Liver (tissue), 9 donors: ENCODE measurements around the gene ATP1B1. TPM values are rescaled to one million over a fixed set of nuclear protein-coding genes. Genes with fewer than 3 reads are reported as not detected.

Experiments used
- DNase-seq: peaks from one replicate; pipeline ENCODE4 v3.0.0-alpha.2; 2017; ENCODE audit warnings: low spot score
- H3K27ac ChIP-seq, 2 donors: one replicate each; pipeline ENCODE4 v1.7.0; 2013; ENCODE audit warnings: inconsistent platforms in 2 of 2, low read length in 2 of 2, control low read depth in 1 of 2, low read depth in 1 of 2, mild to moderate bottlenecking in 1 of 2
- H3K27me3 ChIP-seq, 4 donors: one replicate each; pipeline versions ENCODE4 v1.6.1 to v1.7.0; 2013; ENCODE audit warnings: low read length in 3 of 4, inconsistent platforms in 1 of 4, mild to moderate bottlenecking in 1 of 4, moderate library complexity in 1 of 4; ENCODE audit not compliant: control insufficient read depth in 4 of 4, insufficient read depth in 4 of 4
- H3K36me3 ChIP-seq, 4 donors: one replicate each; pipeline versions ENCODE4 v1.6.1 to v1.7.0; 2013; ENCODE audit warnings: low read length in 3 of 4, mild to moderate bottlenecking in 3 of 4, low read depth in 1 of 4, moderate library complexity in 1 of 4; ENCODE audit not compliant: control insufficient read depth in 4 of 4, insufficient read depth in 3 of 4
- H3K4me1 ChIP-seq, 4 donors: one replicate each; pipeline versions ENCODE4 v1.6.1 to v1.7.0; 2013; ENCODE audit warnings: low read length in 3 of 4, mild to moderate bottlenecking in 3 of 4, moderate library complexity in 1 of 4; ENCODE audit not compliant: control insufficient read depth in 4 of 4, insufficient read depth in 4 of 4
- H3K4me3 ChIP-seq, 3 donors: one replicate each; pipeline versions ENCODE4 v1.6.1 to v1.7.0; 2013; ENCODE audit warnings: low read length in 3 of 3, control low read depth in 1 of 3, low read depth in 1 of 3, mild to moderate bottlenecking in 1 of 3
- H3K9ac ChIP-seq, 2 donors: one replicate each; pipeline ENCODE4 v1.7.0; 2013; ENCODE audit warnings: low read length in 2 of 2, mild to moderate bottlenecking in 2 of 2, moderate library complexity in 2 of 2, control low read depth in 1 of 2, low read depth in 1 of 2
- H3K9me3 ChIP-seq, 4 donors: one replicate each; pipeline versions ENCODE4 v1.6.1 to v1.7.0; 2013; ENCODE audit warnings: low read length in 3 of 4; ENCODE audit not compliant: control insufficient read depth in 4 of 4
- ATF3 ChIP-seq: IDR thresholded peaks from 2 replicates; pipeline ENCODE4 v1.6.1; 2016; ENCODE audit warnings: antibody characterized with exemption
- EGR1 ChIP-seq, 2 donors: IDR thresholded peaks; 2 replicates each; pipeline ENCODE4 v1.6.1; 2016 to 2018; ENCODE audit warnings: antibody characterized with exemption in 2 of 2, low read depth in 2 of 2
- FOXA1 ChIP-seq: IDR thresholded peaks from 2 replicates; pipeline ENCODE4 v1.6.1; 2016; ENCODE audit warnings: antibody characterized with exemption
- FOXA2 ChIP-seq: IDR thresholded peaks from 2 replicates; pipeline ENCODE4 v1.6.1; 2016; ENCODE audit warnings: antibody characterized with exemption
- GABPA ChIP-seq, 2 donors: IDR thresholded peaks in 1 of 2; conservative IDR thresholded peaks in 1 of 2; 2 replicates each; pipeline ENCODE4 v1.6.1; 2016; ENCODE audit warnings: antibody characterized with exemption in 2 of 2, mild to moderate bottlenecking in 1 of 2, moderate library complexity in 1 of 2
- HNF4A ChIP-seq, 2 donors: conservative IDR thresholded peaks; 2 replicates each; pipeline ENCODE4 v1.6.1; 2016; ENCODE audit warnings: antibody characterized with exemption in 2 of 2, mild to moderate bottlenecking in 2 of 2
- HNF4G ChIP-seq: IDR thresholded peaks from 2 replicates; pipeline ENCODE4 v1.6.1; 2016; ENCODE audit warnings: antibody characterized with exemption
- JUND ChIP-seq, 2 donors: IDR thresholded peaks; 2 replicates each; pipeline ENCODE4 v1.6.1; 2016; ENCODE audit warnings: antibody characterized with exemption in 2 of 2
- MAX ChIP-seq: IDR thresholded peaks from 2 replicates; pipeline ENCODE4 v1.6.1; 2016; ENCODE audit warnings: antibody characterized with exemption
- NR2F2 ChIP-seq: IDR thresholded peaks from 2 replicates; pipeline ENCODE4 v1.6.1; 2016; ENCODE audit warnings: antibody characterized with exemption
- RAD21 ChIP-seq, 2 donors: IDR thresholded peaks; 2 replicates each; pipeline ENCODE4 v1.6.1; 2016; ENCODE audit warnings: antibody characterized with exemption in 2 of 2, mild to moderate bottlenecking in 2 of 2
- REST ChIP-seq: IDR thresholded peaks from 2 replicates; pipeline ENCODE4 v1.6.1; 2016; ENCODE audit warnings: antibody characterized with exemption, mild to moderate bottlenecking
- RXRA ChIP-seq, 2 donors: IDR thresholded peaks; 2 replicates each; pipeline ENCODE4 v1.6.1; 2017 to 2018; ENCODE audit warnings: antibody characterized with exemption in 2 of 2, mild to moderate bottlenecking in 1 of 2
- SP1 ChIP-seq: IDR thresholded peaks from 2 replicates; pipeline ENCODE4 v1.6.1; 2018; ENCODE audit warnings: antibody characterized with exemption, mild to moderate bottlenecking
- TAF1 ChIP-seq: conservative IDR thresholded peaks from 2 replicates; pipeline ENCODE4 v1.6.1; 2016; ENCODE audit warnings: antibody characterized with exemption, mild to moderate bottlenecking
- YY1 ChIP-seq: IDR thresholded peaks from 2 replicates; pipeline ENCODE4 v1.6.1; 2016; ENCODE audit warnings: antibody characterized with exemption, mild to moderate bottlenecking
- ZBTB33 ChIP-seq: IDR thresholded peaks from 2 replicates; pipeline ENCODE4 v1.6.1; 2016; ENCODE audit warnings: antibody characterized with exemption
- WGBS: extraction: QIAGEN DNeasy Blood & Tissue Kit; methylation state at CpG from one replicate; pipeline ENCODE4 v1.1.7; 2013; 5-methylcytosine and 5-hydroxymethylcytosine counted together
- polyA plus RNA-seq, 2 donors: library from polyadenylated mRNA; stranded (reverse) in 1 of 2; unstranded in 1 of 2; fragments of 200-250 nt in 1 of 2; fragments of >200 nt in 1 of 2; fragmentation: Nextera tagmentation in 1 of 2; extraction: Ambion mirVana in 1 of 2; gene quantifications; one replicate each; pipeline versions ENCODE4 v1.2.1 to v1.2.3, GENCODE V29; 2013 to 2015
- total RNA-seq, 2 donors: library from RNA; depleted of rRNA; stranded (reverse); fragments of >200 nt; gene quantifications; one replicate each; pipeline ENCODE4 v1.2.3, GENCODE V29; 2014
- TF ChIP-seq, protein P1 (sequence below): fragments of 150-350 bp; IDR thresholded peaks from 2 replicates; pipeline ENCODE4 v1.5.1; 2017; ENCODE audit warnings: improper control_type of control experiment, low read depth, low read length; ENCODE audit not compliant: missing input control
- donor health status: healthy.
- donor health status: healthy.
- donor health status: healthy.
- donor health status: healthy.
- donor health status: healthy.

ATP1B1 gene
- total and polyA plus RNA-seq, 4 donors, result 36.1 to 57.0 (median 46.5) TPM

DNA sequence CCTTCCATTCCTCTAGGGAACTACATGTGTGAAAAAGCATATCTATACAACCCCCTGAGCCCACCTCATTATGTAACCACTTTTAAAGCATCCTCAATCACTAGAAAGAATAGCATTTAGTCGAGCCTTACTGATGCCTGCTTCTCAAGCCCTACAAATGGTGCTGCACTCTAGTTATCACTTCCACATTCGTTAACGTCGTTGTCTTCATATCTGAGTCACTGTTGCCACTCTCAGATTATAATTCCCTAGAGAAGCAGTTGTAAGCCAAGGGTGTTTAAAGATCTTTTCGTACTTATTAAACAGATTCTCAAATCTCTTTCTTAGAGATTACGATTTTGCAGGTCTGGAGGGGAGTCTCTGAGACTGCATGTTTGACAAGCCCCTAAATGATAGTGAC lies 16.5 kb downstream of the ATP1B1 start:
- DNase-seq, result no peak
- H3K27me3 ChIP-seq, result no peaks in the 10 kb centered on the region
- no peak overlapping the region for H3K27ac ChIP-seq
- no peak overlapping the region for H3K4me3 ChIP-seq
- TF ChIP-seq ATF3 (no peak), REST (no peak), SP1 (no peak), MAX (no peak), FOXA1 (no peak), HNF4A (conservative IDR thresholded peaks at IDR 0.05) (no peak), HNF4G (no peak), RAD21 (IDR thresholded peaks at IDR 0.05) (no peak), ZBTB33 (no peak), JUND (IDR thresholded peaks at IDR 0.05) (no peak), TAF1 (no peak), FOXA2 (no peak), EGR1 (IDR thresholded peaks at IDR 0.05; ENCODE audit: low read depth in 2 of 2) (no peak), RXRA (IDR thresholded peaks at IDR 0.05) (no peak), NR2F2 (no peak), GABPA (IDR thresholded peaks at IDR 0.05 in 1 of 2, conservative IDR thresholded peaks at IDR 0.05 in 1 of 2) (no peak), YY1 (no peak)
- TF ChIP-seq, protein P1, sequence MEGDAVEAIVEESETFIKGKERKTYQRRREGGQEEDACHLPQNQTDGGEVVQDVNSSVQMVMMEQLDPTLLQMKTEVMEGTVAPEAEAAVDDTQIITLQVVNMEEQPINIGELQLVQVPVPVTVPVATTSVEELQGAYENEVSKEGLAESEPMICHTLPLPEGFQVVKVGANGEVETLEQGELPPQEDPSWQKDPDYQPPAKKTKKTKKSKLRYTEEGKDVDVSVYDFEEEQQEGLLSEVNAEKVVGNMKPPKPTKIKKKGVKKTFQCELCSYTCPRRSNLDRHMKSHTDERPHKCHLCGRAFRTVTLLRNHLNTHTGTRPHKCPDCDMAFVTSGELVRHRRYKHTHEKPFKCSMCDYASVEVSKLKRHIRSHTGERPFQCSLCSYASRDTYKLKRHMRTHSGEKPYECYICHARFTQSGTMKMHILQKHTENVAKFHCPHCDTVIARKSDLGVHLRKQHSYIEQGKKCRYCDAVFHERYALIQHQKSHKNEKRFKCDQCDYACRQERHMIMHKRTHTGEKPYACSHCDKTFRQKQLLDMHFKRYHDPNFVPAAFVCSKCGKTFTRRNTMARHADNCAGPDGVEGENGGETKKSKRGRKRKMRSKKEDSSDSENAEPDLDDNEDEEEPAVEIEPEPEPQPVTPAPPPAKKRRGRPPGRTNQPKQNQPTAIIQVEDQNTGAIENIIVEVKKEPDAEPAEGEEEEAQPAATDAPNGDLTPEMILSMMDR, result no peak
- no peak overlapping the region for H3K9ac ChIP-seq
- peaks cover 0 to 10% (median 4%) of the 10 kb centered on the region in 4 donors for H3K4me1 ChIP-seq
- 80% methylated on average over 6 of the region's 6 CpGs for WGBS
- peaks cover 2 to 41% (median 32%) of the 10 kb centered on the region in 4 donors for H3K36me3 ChIP-seq
- H3K9me3 ChIP-seq, result no peaks in the 10 kb centered on the region
